Measurements from ENCODE around the gene EPB41L4B. TPM values are rescaled to one million over a fixed set of nuclear protein-coding genes. Genes with fewer than 3 reads are reported as not detected.

Gene EPB41L4B
- total RNA-seq, 1 donor from 2014 or later = 3.7 TPM

- Mint-ChIP-seq H3K4me3 (ENCODE audit: unreplicated experiment) (no peak overlapping the region), H3K36me3 (ENCODE audit: low read depth) (peaks cover 5% of the 10 kb centered on the region), H3K27ac (ENCODE audit: unreplicated experiment) (no peak overlapping the region), H3K9me3 (ENCODE audit: low read depth) (peaks cover 6% of the 10 kb centered on the region), H3K4me1 (ENCODE audit: low read depth) (peaks cover 3% of the 10 kb centered on the region), H3K27me3 (ENCODE audit: low read depth) (no peaks in the 10 kb centered on the region)
- DNase-seq (ENCODE audit: low spot score) = no peak
- no peak for TF ChIP-seq CTCF (IDR thresholded peaks at IDR 0.05)
Measured at GRCh38 chr9:109272045-109272444, 48.8 kb downstream of the EPB41L4B start.

- peaks cover 3% of the 10 kb centered on the region for H3K4me1 Mint-ChIP-seq (ENCODE audit: low read depth)
- TF ChIP-seq CTCF (IDR thresholded peaks at IDR 0.05) = no peak
- no peak for DNase-seq (ENCODE audit: low spot score)
- no peaks in the 10 kb centered on the region for H3K27me3 Mint-ChIP-seq (ENCODE audit: low read depth)
- peaks cover 6% of the 10 kb centered on the region for H3K36me3 Mint-ChIP-seq (ENCODE audit: low read depth)
- H3K9me3 Mint-ChIP-seq (ENCODE audit: low read depth) = peaks cover 7% of the 10 kb centered on the region
- H3K4me3 Mint-ChIP-seq (ENCODE audit: unreplicated experiment) = no peak overlapping the region
- H3K27ac Mint-ChIP-seq (ENCODE audit: unreplicated experiment) = no peak overlapping the region
Measured at GRCh38 chr9:109270971-109271925, 49.6 kb downstream of the EPB41L4B start.

GRCh38 chr9:109270441-109270840 is 50.4 kb downstream of the EPB41L4B start:
- no peaks in the 10 kb centered on the region for H3K27me3 Mint-ChIP-seq (ENCODE audit: low read depth)
- H3K9me3 Mint-ChIP-seq (ENCODE audit: low read depth) = peaks cover 7% of the 10 kb centered on the region
- H3K4me3 Mint-ChIP-seq (ENCODE audit: unreplicated experiment) = no peak overlapping the region
- peaks cover 6% of the 10 kb centered on the region for H3K36me3 Mint-ChIP-seq (ENCODE audit: low read depth)
- no peak for TF ChIP-seq CTCF (IDR thresholded peaks at IDR 0.05)
- DNase-seq (ENCODE audit: low spot score) = no peak
- H3K4me1 Mint-ChIP-seq (ENCODE audit: low read depth) = peaks cover 3% of the 10 kb centered on the region
- no peak overlapping the region for H3K27ac Mint-ChIP-seq (ENCODE audit: unreplicated experiment)

- peaks cover 6% of the 10 kb centered on the region for H3K36me3 Mint-ChIP-seq (ENCODE audit: low read depth)
- peaks cover 7% of the 10 kb centered on the region for H3K9me3 Mint-ChIP-seq (ENCODE audit: low read depth)
- DNase-seq (ENCODE audit: low spot score) = no peak
- TF ChIP-seq CTCF (IDR thresholded peaks at IDR 0.05) = no peak
- no peak overlapping the region for H3K27ac Mint-ChIP-seq (ENCODE audit: unreplicated experiment)
- H3K27me3 Mint-ChIP-seq (ENCODE audit: low read depth) = no peaks in the 10 kb centered on the region
- no peak overlapping the region for H3K4me3 Mint-ChIP-seq (ENCODE audit: unreplicated experiment)
- peaks cover under 1% of the 10 kb centered on the region for H3K4me1 Mint-ChIP-seq (ENCODE audit: low read depth)
Measured at GRCh38 chr9:109269839-109270238, 51.0 kb downstream of the EPB41L4B start.

GRCh38 chr9:109269081-109269480 is 51.8 kb downstream of the EPB41L4B start:
- DNase-seq (ENCODE audit: low spot score) = no peak
- no peaks in the 10 kb centered on the region for H3K4me1 Mint-ChIP-seq (ENCODE audit: low read depth)
- peaks cover 6% of the 10 kb centered on the region for H3K36me3 Mint-ChIP-seq (ENCODE audit: low read depth)
- no peak overlapping the region for H3K27ac Mint-ChIP-seq (ENCODE audit: unreplicated experiment)
- no peak overlapping the region for H3K4me3 Mint-ChIP-seq (ENCODE audit: unreplicated experiment)
- no peak for TF ChIP-seq CTCF (IDR thresholded peaks at IDR 0.05)
- H3K9me3 Mint-ChIP-seq (ENCODE audit: low read depth) = peaks cover 7% of the 10 kb centered on the region
- no peaks in the 10 kb centered on the region for H3K27me3 Mint-ChIP-seq (ENCODE audit: low read depth)

Measured in chondrocyte (in vitro differentiated cells).